ENCODE measurements around the gene PLLP.

PLLP gene

DNA sequence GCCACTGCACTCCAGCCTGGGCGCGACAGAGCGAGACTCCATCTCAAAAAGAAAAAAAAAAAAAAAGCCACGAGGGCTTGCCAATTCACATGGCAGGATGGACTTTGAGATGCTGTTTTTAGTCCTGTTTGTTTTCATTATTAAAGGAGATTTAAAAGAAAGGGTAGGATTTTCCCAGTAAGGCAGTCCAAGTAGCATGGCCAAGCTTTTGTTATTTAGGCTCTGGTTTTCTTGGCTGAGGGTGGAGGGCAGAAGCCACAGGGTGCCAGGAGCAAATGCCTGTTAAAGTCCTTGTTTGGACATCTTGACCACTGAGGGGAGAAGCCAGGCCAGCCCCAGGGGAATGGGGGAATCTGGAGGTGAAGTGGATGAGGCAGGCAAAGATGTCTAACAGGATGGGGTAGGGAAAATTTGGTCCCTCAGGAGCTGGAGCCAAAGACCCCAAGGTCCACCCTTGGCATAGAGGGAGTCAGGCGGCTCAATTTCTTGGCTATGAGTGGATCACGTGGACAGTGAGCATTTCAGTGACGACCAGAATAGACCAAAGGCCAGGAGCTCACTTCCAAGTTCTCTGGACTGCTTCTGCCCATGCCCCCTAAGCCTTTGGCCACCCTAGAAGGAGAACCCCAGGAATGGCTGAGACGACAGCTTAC, 20.8 kb upstream of the PLLP start:
- H3K27me3 ChIP-seq (ENCODE audit: insufficient read depth, low read depth) = no peaks in the 10 kb centered on the region
- no peaks in the 10 kb centered on the region for H4K20me1 ChIP-seq (ENCODE audit: insufficient read depth)
- H3K36me3 ChIP-seq (ENCODE audit: insufficient read depth) = no peaks in the 10 kb centered on the region
- TF ChIP-seq, protein P1, sequence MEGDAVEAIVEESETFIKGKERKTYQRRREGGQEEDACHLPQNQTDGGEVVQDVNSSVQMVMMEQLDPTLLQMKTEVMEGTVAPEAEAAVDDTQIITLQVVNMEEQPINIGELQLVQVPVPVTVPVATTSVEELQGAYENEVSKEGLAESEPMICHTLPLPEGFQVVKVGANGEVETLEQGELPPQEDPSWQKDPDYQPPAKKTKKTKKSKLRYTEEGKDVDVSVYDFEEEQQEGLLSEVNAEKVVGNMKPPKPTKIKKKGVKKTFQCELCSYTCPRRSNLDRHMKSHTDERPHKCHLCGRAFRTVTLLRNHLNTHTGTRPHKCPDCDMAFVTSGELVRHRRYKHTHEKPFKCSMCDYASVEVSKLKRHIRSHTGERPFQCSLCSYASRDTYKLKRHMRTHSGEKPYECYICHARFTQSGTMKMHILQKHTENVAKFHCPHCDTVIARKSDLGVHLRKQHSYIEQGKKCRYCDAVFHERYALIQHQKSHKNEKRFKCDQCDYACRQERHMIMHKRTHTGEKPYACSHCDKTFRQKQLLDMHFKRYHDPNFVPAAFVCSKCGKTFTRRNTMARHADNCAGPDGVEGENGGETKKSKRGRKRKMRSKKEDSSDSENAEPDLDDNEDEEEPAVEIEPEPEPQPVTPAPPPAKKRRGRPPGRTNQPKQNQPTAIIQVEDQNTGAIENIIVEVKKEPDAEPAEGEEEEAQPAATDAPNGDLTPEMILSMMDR (conservative IDR thresholded peaks at IDR 0.05; ENCODE audit: low read depth, low read length) = no peak
- no peak overlapping the region for H3K9ac ChIP-seq
- H2AFZ ChIP-seq (ENCODE audit: low read depth) = no peak overlapping the region
- H3K4me1 ChIP-seq (ENCODE audit: low read depth, poor library complexity, severe bottlenecking) = peaks cover 16% of the 10 kb centered on the region
- no peaks in the 10 kb centered on the region for H3K79me2 ChIP-seq (ENCODE audit: insufficient read depth, low read depth)
- H3K4me2 ChIP-seq = no peak overlapping the region
- H3K27ac ChIP-seq = no peak overlapping the region
- no peak overlapping the region for H3K4me3 ChIP-seq (IDR thresholded peaks at IDR 0.05; ENCODE audit: insufficient read depth, low read depth, low read length)

DNA sequence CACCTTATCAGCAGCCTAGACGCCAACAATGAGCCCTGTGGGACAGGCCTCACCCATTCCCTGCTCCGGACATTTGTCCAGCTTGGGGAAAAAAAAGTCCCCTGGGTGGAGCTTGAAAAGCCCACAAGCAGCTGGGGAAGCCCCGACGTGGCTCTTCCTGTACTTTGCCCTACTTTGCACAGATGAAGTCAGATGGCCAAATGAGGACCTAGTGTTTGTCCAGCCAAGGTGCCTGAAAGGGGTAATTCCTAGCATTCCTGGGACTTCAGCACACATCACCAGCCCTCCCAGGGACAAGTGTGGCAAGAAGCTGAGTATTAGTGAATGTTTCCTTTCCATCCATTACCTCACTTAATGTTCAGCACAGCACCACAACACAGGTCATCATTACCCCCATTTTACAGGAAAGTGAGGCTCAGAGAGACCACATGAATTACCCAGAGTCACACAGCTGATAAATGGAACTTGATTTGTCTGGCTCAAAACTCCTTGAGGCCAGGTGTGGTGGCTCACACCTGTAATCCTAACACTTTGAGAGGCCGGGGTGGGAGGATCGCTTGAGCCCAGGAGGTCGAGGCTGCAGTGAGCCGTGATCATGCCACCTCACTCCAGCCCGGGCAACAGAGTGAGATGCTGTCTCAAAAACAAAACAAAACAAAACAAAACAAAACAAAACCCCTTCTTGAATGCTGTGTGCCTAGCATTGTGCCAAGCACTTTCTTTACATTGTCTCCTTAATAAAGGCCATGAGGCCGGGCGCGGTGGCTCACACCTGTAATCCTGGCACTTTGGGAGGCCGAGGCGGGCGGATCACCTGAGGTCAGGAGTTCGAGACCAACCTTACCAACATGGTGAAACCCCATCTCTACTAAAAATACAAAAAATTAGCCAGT, 19.9 kb upstream of the PLLP start:
- TF ChIP-seq, protein P1 (conservative IDR thresholded peaks at IDR 0.05; ENCODE audit: low read depth, low read length) = no peak
- Histone ChIP-seq H3K36me3 (ENCODE audit: insufficient read depth) (no peaks in the 10 kb centered on the region), H3K4me2 (no peak overlapping the region), H3K4me3 (IDR thresholded peaks at IDR 0.05; ENCODE audit: insufficient read depth, low read depth, low read length) (no peak overlapping the region), H4K20me1 (ENCODE audit: insufficient read depth) (no peaks in the 10 kb centered on the region), H3K27ac (no peak overlapping the region), H3K4me1 (ENCODE audit: low read depth, poor library complexity, severe bottlenecking) (peaks cover 16% of the 10 kb centered on the region), H3K27me3 (ENCODE audit: insufficient read depth, low read depth) (no peaks in the 10 kb centered on the region), H3K9ac (no peak overlapping the region), H2AFZ (ENCODE audit: low read depth) (no peak overlapping the region), H3K79me2 (ENCODE audit: insufficient read depth, low read depth) (no peaks in the 10 kb centered on the region)

DNA sequence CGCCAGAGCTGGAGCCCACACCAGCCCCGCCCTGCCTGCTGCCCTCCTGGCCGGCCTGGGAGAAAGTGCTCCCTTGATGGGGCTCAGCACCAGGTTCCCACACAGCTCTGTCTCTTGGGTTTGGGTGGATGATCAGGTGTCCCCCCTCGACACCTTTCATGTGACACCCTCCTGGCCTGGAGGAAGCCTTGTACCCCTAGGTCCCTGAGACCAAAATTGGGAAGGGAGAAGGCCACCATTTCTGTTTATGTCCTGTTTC, 19.4 kb upstream of the PLLP start:
- Histone ChIP-seq H3K9ac (no peak overlapping the region), H3K79me2 (ENCODE audit: insufficient read depth, low read depth) (no peaks in the 10 kb centered on the region), H3K4me1 (ENCODE audit: low read depth, poor library complexity, severe bottlenecking) (peaks cover 16% of the 10 kb centered on the region), H4K20me1 (ENCODE audit: insufficient read depth) (no peaks in the 10 kb centered on the region), H3K27me3 (ENCODE audit: insufficient read depth, low read depth) (no peaks in the 10 kb centered on the region), H3K36me3 (ENCODE audit: insufficient read depth) (no peaks in the 10 kb centered on the region), H3K4me3 (IDR thresholded peaks at IDR 0.05; ENCODE audit: insufficient read depth, low read depth, low read length) (no peak overlapping the region), H2AFZ (ENCODE audit: low read depth) (no peak overlapping the region), H3K4me2 (no peak overlapping the region), H3K27ac (no peak overlapping the region)
- TF ChIP-seq, protein P1 (conservative IDR thresholded peaks at IDR 0.05; ENCODE audit: low read depth, low read length) = no peak

DNA sequence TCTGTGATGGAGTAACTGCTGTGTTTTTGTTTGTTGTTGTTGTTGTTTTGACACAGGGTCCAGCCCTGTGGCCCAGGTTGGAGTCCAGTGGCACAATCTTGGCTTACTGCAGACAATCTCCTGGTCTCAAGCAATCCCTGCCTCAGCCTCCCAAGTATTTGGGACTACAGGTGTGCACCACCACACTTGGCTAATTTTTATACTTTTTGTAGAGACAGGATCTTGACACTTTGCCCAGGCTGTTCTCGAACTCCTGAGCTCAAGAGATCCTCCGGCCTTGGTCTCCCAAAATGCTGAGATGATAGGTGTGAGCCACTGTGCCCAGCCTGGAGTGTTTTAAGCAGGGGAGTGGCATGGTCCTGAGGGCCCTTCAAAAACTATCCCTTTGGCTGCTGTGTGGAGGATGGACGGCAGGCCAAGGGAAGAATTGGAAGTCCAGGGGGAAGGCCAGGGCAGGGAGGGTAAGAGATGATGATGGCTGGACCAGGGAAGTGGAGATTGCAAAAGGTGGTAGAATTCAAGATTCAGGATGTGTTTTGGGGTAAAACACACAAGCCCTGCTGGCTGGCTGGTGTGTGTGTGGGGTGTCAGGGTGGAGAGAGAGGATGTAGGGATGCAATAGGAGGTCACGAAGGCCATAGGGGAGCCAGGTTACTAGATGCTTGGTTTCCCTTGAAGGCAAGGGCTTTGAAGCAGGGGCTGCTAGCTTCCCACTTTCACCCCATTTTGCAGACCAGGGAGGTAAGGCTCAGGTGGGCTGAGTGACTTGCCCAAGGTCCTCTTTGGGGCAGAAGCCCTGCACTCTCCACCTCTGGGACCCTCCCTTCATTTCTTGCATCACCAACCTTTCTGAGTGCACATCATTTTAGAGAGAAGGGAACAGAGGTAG, 18.8 kb upstream of the PLLP start:
- Histone ChIP-seq H3K4me2 (no peak overlapping the region), H3K4me1 (ENCODE audit: low read depth, poor library complexity, severe bottlenecking) (peaks cover 22% of the 10 kb centered on the region), H3K9ac (no peak overlapping the region), H3K27me3 (ENCODE audit: insufficient read depth, low read depth) (no peaks in the 10 kb centered on the region), H3K79me2 (ENCODE audit: insufficient read depth, low read depth) (no peaks in the 10 kb centered on the region), H2AFZ (ENCODE audit: low read depth) (no peak overlapping the region), H3K27ac (no peak overlapping the region), H3K36me3 (ENCODE audit: insufficient read depth) (no peaks in the 10 kb centered on the region), H3K4me3 (IDR thresholded peaks at IDR 0.05; ENCODE audit: insufficient read depth, low read depth, low read length) (no peak overlapping the region), H4K20me1 (ENCODE audit: insufficient read depth) (no peaks in the 10 kb centered on the region)
- TF ChIP-seq, protein P1 (conservative IDR thresholded peaks at IDR 0.05; ENCODE audit: low read depth, low read length) = no peak

All from KMS-11 (cell line).